Lung (tissue), 16 donors: ENCODE measurements around the gene ILF3. TPM values are rescaled to one million over a fixed set of nuclear protein-coding genes. Genes with fewer than 3 reads are reported as not detected.

Experiments
- ATAC-seq: fragments of 200-7000 bp; cut with Tn5 transposase; one replicate; pipeline ENCODE4 v1.9.1; 2020; ENCODE audit warnings: moderate number of reproducible peaks; ENCODE audit not compliant: insufficient read depth, low FRiP score
- DNase-seq, 3 donors: peaks; one replicate each; pipeline ENCODE4 v3.0.0-alpha.2; 2013 to 2017
- H3K27ac ChIP-seq, 2 donors: one replicate each; pipeline ENCODE4 v1.5.1; 2013; ENCODE audit warnings: mild to moderate bottlenecking in 2 of 2, moderate library complexity in 2 of 2, control low read depth in 1 of 2, inconsistent platforms in 1 of 2, low read depth in 1 of 2, low read length in 1 of 2
- H3K27me3 ChIP-seq, 3 donors: one replicate each; pipeline ENCODE4 v1.5.1; 2013; ENCODE audit warnings: low read length in 2 of 3; ENCODE audit not compliant: control insufficient read depth in 3 of 3, insufficient read depth in 3 of 3
- H3K36me3 ChIP-seq, 4 donors: one replicate each; pipeline ENCODE4 v1.5.1; 2013; ENCODE audit warnings: low read length in 4 of 4, mild to moderate bottlenecking in 1 of 4, moderate library complexity in 1 of 4; ENCODE audit not compliant: control insufficient read depth in 4 of 4, insufficient read depth in 4 of 4
- H3K4me1 ChIP-seq, 5 donors: one replicate each; pipeline ENCODE4 v1.5.1; 2013; ENCODE audit warnings: low read length in 5 of 5, mild to moderate bottlenecking in 2 of 5, moderate library complexity in 1 of 5; ENCODE audit not compliant: control insufficient read depth in 5 of 5, insufficient read depth in 5 of 5
- H3K4me3 ChIP-seq: one replicate; pipeline ENCODE4 v1.5.1; 2013; ENCODE audit warnings: mild to moderate bottlenecking, control low read depth, moderate library complexity
- H3K9ac ChIP-seq, 2 donors: one replicate each; pipeline ENCODE4 v1.5.1; 2013; ENCODE audit warnings: low read length in 2 of 2, control low read depth in 1 of 2; ENCODE audit not compliant: insufficient read depth in 1 of 2
- H3K9me3 ChIP-seq, 4 donors: one replicate each; pipeline ENCODE4 v1.5.1; 2013; ENCODE audit warnings: low read length in 3 of 4, mild to moderate bottlenecking in 1 of 4, moderate library complexity in 1 of 4; ENCODE audit not compliant: control insufficient read depth in 4 of 4, insufficient read depth in 3 of 4
- CTCF ChIP-seq: IDR thresholded peaks from 2 replicates; pipeline ENCODE4 v1.5.1; 2012; ENCODE audit warnings: mild to moderate bottlenecking; ENCODE audit errors: control extremely low read depth, extremely low read depth
- WGBS, 2 donors: extraction: QIAGEN DNeasy Blood & Tissue Kit; methylation state at CpG; one replicate each; pipeline ENCODE4 v1.1.7; 2013; 5-methylcytosine and 5-hydroxymethylcytosine counted together
- long read RNA-seq, 5 donors: transcript quantifications; one replicate each; lab custom pipeline, GENCODE V29; 2026
- polyA plus RNA-seq, 2 donors: library from polyadenylated mRNA; stranded (reverse); fragments of 200-250 nt; gene quantifications; one replicate each; pipeline ENCODE4 v1.2.1, GENCODE V29; 2013
- total RNA-seq, 2 donors: library from RNA; depleted of rRNA in 1 of 2; stranded (reverse); fragments of >200 nt in 1 of 2; gene quantifications; one replicate each; pipeline ENCODE4 v1.2.1, GENCODE V29; 2014 to 2021
- donor health status: control.
- donor health status: control.
- donor health status: Bipolar disorder and iron deficiency.
- donor health status: healthy.
- donor health status: DM: yes; HTN: yes; CAD: no.

ILF3 gene
- 100 to 1,000 TPM; 146 to 225 TPM for total RNA-seq
- polyA plus RNA-seq = 100 to 1,000 TPM; 105 to 117 TPM
- long read RNA-seq, donor 1, full-length matches to known transcripts = 64 of 227 reads
- long read RNA-seq, donor 1, partial matches to known transcripts = 163 of 227 reads
- long read RNA-seq, donor 1, other reads (novel, unspliced or antisense) = 0 of 227 reads
- long read RNA-seq, donor 2, full-length matches to known transcripts = 14 of 19 reads
- long read RNA-seq, donor 2, partial matches to known transcripts = 5 of 19 reads
- long read RNA-seq, donor 2, other reads (novel, unspliced or antisense) = 0 of 19 reads
- long read RNA-seq, donor 3, transcript ILF3-221 (3 exons, 2,579 nt) = major isoform, 21 of 82 reads
- long read RNA-seq, donor 3, partial matches to known transcripts = 60 of 82 reads
- long read RNA-seq, donor 3, other reads (novel, unspliced or antisense) = 0 of 82 reads
- long read RNA-seq, donor 4, transcript ILF3-221 (3 exons, 2,579 nt) = major isoform, 21 of 131 reads
- long read RNA-seq, donor 4, partial matches to known transcripts = 109 of 131 reads
- long read RNA-seq, donor 4, other reads (novel, unspliced or antisense) = 0 of 131 reads
- long read RNA-seq, donor 5, full-length matches to known transcripts = 78 of 428 reads
- long read RNA-seq, donor 5, partial matches to known transcripts = 350 of 428 reads
- long read RNA-seq, donor 5, other reads (novel, unspliced or antisense) = 0 of 428 reads

GRCh38 chr19:10653732-10654609, at the start of gene ILF3:
Gene ILF3, plus strand, starts transcription at chr19:10654346. Its CDS starts 16,260 bp downstream, at chr19:10670606.
- Histone ChIP-seq H3K9me3 (no peaks in the 10 kb centered on the region), H3K9ac (peak within 1 kb of the TSS; percentile 94 to 98), H3K36me3 (peaks cover 0 to 3% (median 2%) of the 10 kb centered on the region in 4 donors), H3K4me3 (peak within 1 kb of the TSS; percentile 84), H3K4me1 (peaks cover 0 to 29% (median 10%) of the 10 kb centered on the region in 5 donors), H3K27ac (peak within 1 kb of the TSS; percentile 95 to 99), H3K27me3 (no peaks in the 10 kb centered on the region)
- 0 to 1% methylated on average over 75 to 91 of the region's 91 CpGs for WGBS, 2 donors
- no peak for TF ChIP-seq CTCF
- peak; percentile 100 for DNase-seq
- ATAC-seq = peak; percentile 93

- Histone ChIP-seq H3K27ac (peak overlapping the region; percentile 93 to 99), H3K4me1 (peaks cover 2 to 14% (median 4%) of the 10 kb centered on the region in 5 donors), H3K27me3 (no peaks in the 10 kb centered on the region), H3K9ac (no peak overlapping the region), H3K4me3 (no peak overlapping the region), H3K9me3 (peaks cover 0 to 2% (median 0%) of the 10 kb centered on the region in 4 donors), H3K36me3 (peaks cover 0 to 6% (median 0%) of the 10 kb centered on the region in 4 donors)
- TF ChIP-seq CTCF = no peak
- no peak for DNase-seq
- WGBS, 2 donors = 21 to 40% methylated on average over 9 of the region's 9 CpGs
- ATAC-seq = no peak
Measured at GRCh38 chr19:10604460-10604980, 49.6 kb upstream of the ILF3 start.

- Histone ChIP-seq H3K36me3 (peaks cover 0 to 2% (median 0%) of the 10 kb centered on the region in 4 donors), H3K27me3 (no peaks in the 10 kb centered on the region), H3K27ac (peak overlapping the region in 1 of 2 donors; percentile 67), H3K9me3 (no peaks in the 10 kb centered on the region), H3K9ac (no peak overlapping the region), H3K4me3 (no peak overlapping the region), H3K4me1 (peaks cover 0 to 17% (median 10%) of the 10 kb centered on the region in 5 donors)
- DNase-seq (no peak), ATAC-seq (no peak)
- WGBS, 2 donors = 85 to 91% methylated on average over 5 of the region's 5 CpGs
- no peak for TF ChIP-seq CTCF
Measured at GRCh38 chr19:10611907-10612306, 42.2 kb upstream of the ILF3 start.
